HG03095 (cell line): ENCODE data around the gene PP2D1.
"Not testable (repeated sequence)": the region's sequence is repeated elsewhere in the genome, so short reads cannot be mapped to it uniquely, and the experiment has no call there.

Source experiments
- ATAC-seq: cut with Tn5 transposase; IDR thresholded peaks from one replicate; pipeline ENCODE4 v1.9.1; 2021; ENCODE audit warnings: moderate library complexity; ENCODE audit not compliant: unreplicated experiment

PP2D1 gene

GRCh38 chr3:19972054-19972453 lies 40.0 kb downstream of the PP2D1 start:
- no peak for ATAC-seq

GRCh38 chr3:19970327-19970726 lies 41.7 kb downstream of the PP2D1 start:
- ATAC-seq, result no peak

- ATAC-seq, result no peak
These were observed 44.3 kb downstream of the PP2D1 start for GRCh38 chr3:19967812-19968211.

GRCh38 chr3:19967208-19967607 lies 44.9 kb downstream of the PP2D1 start:
- no peak for ATAC-seq

GRCh38 chr3:19961960-19962359 lies 50.1 kb downstream of the PP2D1 start:
- ATAC-seq, result no peak

GRCh38 chr3:19960696-19961095 lies 51.4 kb downstream of the PP2D1 start:
- no peak for ATAC-seq

DNA sequence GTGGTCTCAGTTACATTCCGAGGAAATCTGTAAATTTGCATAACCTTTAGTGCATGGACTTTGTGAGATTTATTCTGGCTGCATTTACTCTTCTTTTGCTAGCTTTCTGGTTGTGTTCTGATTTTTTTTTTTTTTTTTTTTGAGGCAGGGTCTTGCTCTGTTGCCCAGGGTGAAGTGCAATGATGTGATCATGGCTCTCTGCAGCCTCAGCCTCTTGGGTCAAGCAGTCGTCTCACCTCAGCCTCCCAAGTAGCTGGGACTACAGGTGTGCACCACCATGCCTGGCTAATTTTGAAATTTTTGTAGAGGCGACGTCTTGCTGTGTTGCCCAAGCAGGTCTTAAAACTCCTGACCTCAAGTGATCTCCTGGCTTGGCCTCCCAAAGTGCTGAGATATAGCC lies 52.6 kb downstream of the PP2D1 start:
- no peak for ATAC-seq

- ATAC-seq, result not testable (repeated sequence)
These were observed 54.7 kb downstream of the PP2D1 start for GRCh38 chr3:19957354-19957753.

- no peak for ATAC-seq
These were observed 57.4 kb downstream of the PP2D1 start for GRCh38 chr3:19954676-19955075.

DNA sequence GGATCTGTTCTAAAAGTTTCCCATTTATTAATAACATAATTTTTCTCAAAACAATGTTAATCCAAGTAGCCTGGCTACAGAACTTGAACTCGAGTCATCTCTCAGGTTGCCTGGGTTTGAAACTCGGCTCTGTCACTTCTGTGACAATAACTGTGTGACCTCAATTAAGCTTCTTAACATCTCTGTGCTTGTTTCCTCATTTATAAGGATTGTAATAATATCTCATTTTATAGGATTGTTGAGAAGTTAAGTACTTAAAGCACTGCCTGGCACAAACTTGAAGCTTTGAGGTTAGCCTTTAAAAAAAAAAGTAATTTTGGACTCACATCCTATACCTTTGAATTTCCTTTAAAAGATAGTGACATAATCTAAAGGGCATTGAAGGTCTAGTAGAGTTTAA lies 61.7 kb downstream of the PP2D1 start:
- no peak for ATAC-seq

GRCh38 chr3:19948226-19948591 lies 63.9 kb downstream of the PP2D1 start:
- no peak for ATAC-seq

GRCh38 chr3:19947549-19948225 lies 64.4 kb downstream of the PP2D1 start:
- peak; percentile 20 for ATAC-seq

DNA sequence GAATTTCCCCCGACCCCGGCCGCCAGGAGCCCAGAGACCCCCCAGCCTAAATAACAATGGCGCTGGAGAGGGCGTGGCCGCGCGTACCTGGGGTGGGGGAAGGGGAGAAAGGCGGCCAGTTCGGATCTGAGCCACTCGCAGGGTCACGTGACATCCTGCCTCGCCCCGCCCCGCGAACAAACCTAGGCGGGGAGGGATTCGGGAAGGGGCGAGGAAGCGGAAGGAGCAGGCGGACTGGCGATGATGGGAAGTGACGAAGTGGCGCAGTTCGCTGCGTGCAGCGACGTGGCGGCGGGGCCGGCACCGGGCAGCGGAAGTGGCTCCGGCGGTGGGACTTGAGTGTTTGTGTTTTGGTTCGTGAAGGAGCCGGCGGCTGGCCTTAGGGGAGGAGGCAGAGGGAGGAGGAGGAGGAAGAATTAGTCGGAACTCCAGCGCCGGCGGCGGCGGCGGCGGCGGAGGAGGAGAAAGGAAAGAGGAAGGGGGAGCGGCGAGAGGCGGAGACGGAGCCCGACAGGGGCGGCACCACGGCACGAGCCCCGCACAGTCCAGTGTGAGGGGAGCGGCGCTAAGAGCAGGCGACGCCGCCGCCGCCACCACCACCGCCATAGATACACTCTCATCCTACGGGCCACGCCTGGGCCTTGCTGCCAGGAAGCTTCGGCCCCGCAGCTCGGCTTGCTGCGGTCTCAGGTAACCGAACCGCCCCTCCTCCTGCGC lies 65.1 kb downstream of the PP2D1 start, which contains the start of gene RAB5A:
Gene RAB5A (plus strand): TSS at position 266 of the 717 bp plus-strand sequence. CDS start 3,802 bp downstream, outside the sequence.
- peak; percentile 94 for ATAC-seq

GRCh38 chr3:19945969-19946831 lies 65.9 kb downstream of the PP2D1 start:
- peak; percentile 8 for ATAC-seq

GRCh38 chr3:19945534-19945933 lies 66.5 kb downstream of the PP2D1 start:
- no peak for ATAC-seq

DNA sequence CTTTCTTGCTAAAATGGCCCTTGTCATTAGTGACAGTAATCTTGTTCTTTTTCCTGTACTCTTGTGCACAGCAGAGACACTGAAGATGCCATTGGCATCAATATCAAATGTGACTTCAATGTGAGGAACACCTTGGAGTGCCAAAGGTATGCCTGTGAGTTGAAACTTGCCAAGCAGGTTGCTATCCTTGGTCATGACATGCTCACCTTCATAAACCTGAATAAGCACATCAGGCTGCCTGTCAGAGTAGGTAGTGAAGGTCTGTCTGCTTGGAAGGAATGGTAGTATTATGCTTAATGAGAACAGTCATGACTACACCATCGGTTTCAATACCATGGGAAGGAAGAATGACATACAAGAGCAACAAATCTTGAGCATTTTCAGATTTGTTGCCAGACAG lies 71.4 kb downstream of the PP2D1 start:
- ATAC-seq, result no peak

- no peak for ATAC-seq
These were observed 73.8 kb downstream of the PP2D1 start for GRCh38 chr3:19938295-19938627.

DNA sequence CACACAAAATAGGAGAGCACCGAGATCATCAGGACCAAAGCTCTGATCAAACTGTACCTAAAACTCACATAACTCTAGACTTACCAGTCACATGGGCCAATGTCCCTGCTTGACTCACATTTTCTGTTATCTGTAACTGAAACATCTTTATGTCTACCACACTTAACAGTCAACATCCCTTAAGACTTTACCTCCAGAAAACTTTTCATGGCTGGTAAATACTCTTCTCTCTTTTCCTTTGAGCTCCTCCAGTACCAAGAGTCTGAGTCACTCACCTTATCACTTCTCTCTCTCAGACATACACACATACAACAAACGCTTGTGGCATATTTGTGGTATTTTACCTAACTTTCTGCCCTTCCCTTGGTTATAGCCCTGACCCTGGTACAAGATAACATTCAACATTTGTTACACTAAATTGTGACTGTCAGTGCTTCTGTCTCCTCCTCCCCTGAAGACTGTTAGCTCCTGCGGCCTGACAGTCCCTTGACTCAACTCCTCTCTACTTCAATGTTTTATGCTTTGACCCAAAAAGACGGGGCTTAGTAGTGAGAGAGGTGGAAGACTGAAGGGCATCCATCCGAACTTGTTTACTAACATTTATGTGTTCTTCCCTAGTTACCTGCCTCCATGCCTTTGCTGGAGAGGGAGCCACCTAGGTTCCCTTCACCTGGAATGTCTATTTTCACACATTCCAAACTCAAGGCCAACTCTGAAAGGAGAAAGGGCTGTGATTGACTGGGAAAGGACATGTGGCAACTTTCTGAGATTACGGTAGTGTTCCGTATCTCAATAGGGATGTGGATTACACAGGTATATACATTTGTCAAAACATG lies 74.4 kb downstream of the PP2D1 start:
- ATAC-seq, result no peak
